GM12892 (cell line): Measurements from ENCODE around the gene ABCB10. TPM values are rescaled to one million over a fixed set of nuclear protein-coding genes. Genes with fewer than 3 reads are reported as not detected.
A peak's percentile ranks its signal among the peaks of the same experiment; 100 is the strongest.
"Not testable (repeated sequence)": the region's sequence is repeated elsewhere in the genome, so short reads cannot be mapped to it uniquely, and the experiment has no call there.

Source experiments
- DNase-seq: peaks from one replicate; pipeline ENCODE4 v3.0.0; 2011; ENCODE audit not compliant: insufficient read length
- FAIRE-seq: peaks from 2 replicates; lab custom pipeline; 2011; peaks lifted over from hg19 to GRCh38; lab: Jason Lieb, UNC
- POLR2A ChIP-seq: IDR thresholded peaks from 2 replicates; pipeline ENCODE4 v1.6.1; 2011; ENCODE audit warnings: low read depth, low read length, control low read depth
- POLR2AphosphoS5 ChIP-seq: IDR thresholded peaks from 2 replicates; pipeline ENCODE4 v1.6.1; 2011; ENCODE audit warnings: low read depth, low read length, control low read depth
- TAF1 ChIP-seq: IDR thresholded peaks from 2 replicates; pipeline ENCODE4 v1.6.1; 2011; ENCODE audit warnings: low read depth, mild to moderate bottlenecking, control low read depth, low read length, borderline replicate concordance
- polyA plus RNA-seq: library from polyadenylated mRNA; unstranded; fragments of >200 nt; gene quantifications from one replicate; pipeline ENCODE4 v1.2.1, GENCODE V29; 2012; ENCODE audit warnings: missing spikeins, inconsistent platforms; ENCODE audit not compliant: missing spikeins

Gene ABCB10
- 21.9 TPM for polyA plus RNA-seq

DNA sequence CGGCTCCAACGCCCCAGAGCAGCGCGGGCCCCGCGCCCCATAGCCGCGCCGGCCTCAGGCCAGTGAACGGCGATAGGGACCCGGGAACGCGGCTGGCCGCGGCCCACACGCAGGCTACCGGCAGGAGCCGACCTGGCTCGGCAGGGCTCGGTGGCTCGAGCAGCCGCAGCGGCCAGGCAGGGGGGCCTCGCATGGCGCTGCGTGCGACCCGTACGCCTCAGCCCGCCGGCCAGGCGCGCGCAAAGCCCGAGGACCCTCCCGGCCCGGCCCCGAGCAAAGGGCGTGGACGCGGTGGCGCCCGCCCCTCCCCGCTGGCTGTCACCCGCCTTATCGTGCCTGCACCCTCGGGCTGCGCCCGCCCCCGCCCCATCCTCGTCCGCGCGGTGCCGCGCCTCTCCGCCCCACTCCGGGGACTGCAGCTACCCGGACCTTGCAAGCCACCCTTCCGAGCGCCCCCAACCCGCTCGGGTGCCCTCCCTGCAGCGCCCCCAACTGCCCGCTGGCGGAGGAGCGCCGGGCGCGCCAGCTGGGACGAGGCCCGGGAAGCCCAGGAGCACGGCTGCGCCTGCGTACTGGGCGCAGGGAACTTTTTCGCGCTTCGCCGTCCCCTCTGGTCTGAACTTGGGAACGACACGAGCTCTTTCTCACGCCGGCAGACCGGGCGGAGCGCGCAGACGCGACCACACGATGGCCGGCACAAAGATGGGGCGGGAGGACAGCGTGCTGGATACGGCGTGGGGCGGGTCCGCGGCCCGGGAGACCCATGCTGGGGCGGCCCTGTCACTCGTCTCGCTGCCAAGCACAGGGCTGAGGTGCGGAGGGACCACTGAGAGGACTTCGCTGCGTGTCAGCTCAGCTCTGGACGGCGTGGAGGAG, at the start of gene ABCB10:
Gene ABCB10, minus strand, starts transcription at position 248 of the 876 bp plus-strand sequence. Its CDS starts 55 bp downstream, at position 193.
- FAIRE-seq (peak; percentile 95), DNase-seq (peak; percentile 87)
- TF ChIP-seq POLR2AphosphoS5 (peak; percentile 36; the same call in 1 of the 2 replicates), POLR2A (no peak; the same call in 1 of the 2 replicates)

DNA sequence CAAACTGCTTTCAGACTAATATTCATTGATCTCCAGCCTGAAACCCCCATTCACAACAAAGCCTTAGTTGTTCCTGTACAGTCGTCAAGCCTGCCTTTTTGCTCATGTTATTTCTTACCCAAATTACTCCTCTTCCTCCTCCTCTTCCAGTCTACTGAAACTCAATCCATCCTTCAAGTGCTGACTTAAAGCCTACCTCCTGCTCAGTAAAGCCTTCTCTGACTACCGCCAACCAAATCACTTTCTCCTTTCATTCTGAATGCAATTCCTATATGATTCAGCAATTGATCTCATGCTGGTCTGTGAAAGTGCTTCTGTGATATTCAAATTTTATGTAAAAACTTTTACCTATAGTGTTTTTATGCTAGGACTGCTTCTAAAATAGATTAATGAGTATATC, 48.9 kb upstream of the ABCB10 start:
- TF ChIP-seq POLR2A (no peak), TAF1 (no peak), POLR2AphosphoS5 (no peak)
- FAIRE-seq = no peak
- DNase-seq = no peak

- DNase-seq = no peak
- FAIRE-seq = no peak
- TF ChIP-seq POLR2A = no peak
- no peak for TF ChIP-seq POLR2AphosphoS5
- TF ChIP-seq TAF1 = no peak
Measured at GRCh38 chr1:229603371-229604005, 45.0 kb upstream of the ABCB10 start.

- DNase-seq = no peak
- no peak for TF ChIP-seq TAF1
- TF ChIP-seq POLR2A = no peak
- no peak for TF ChIP-seq POLR2AphosphoS5
- peak; percentile 24 for FAIRE-seq
Measured at GRCh38 chr1:229600229-229600628, 41.7 kb upstream of the ABCB10 start.

GRCh38 chr1:229599218-229599954, 40.9 kb upstream of the ABCB10 start:
- FAIRE-seq (no peak), DNase-seq (no peak)
- TF ChIP-seq POLR2AphosphoS5 (no peak), POLR2A (no peak), TAF1 (no peak)

- no peak for TF ChIP-seq POLR2AphosphoS5
- no peak for TF ChIP-seq TAF1
- no peak for TF ChIP-seq POLR2A
- DNase-seq = no peak
- no peak for FAIRE-seq
Measured at GRCh38 chr1:229597877-229598276, 39.4 kb upstream of the ABCB10 start.

- TF ChIP-seq POLR2AphosphoS5 (no peak), POLR2A (no peak), TAF1 (no peak)
- FAIRE-seq (no peak), DNase-seq (no peak)
Measured at GRCh38 chr1:229596925-229597699, 38.6 kb upstream of the ABCB10 start.

DNA sequence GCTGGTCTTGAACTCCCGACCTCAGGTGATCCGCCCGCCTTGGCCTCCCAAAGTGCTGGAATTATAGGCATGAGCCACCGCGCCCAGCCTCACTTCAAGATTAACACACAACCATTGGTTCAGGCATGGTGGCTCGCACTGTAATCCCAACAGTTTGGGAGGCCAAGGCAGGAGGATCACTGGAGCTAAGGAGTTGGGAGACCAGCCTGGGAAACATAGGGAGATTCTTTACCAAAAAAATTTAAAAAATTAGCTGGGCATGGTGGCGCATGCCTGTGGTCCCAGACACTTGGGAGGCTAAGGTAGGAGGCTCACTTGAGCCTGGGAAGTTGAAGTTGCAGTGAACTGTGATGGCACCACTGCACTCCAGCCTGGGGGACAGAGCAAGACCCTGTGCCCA, 37.4 kb upstream of the ABCB10 start:
- FAIRE-seq, DNase-seq: not testable (repeated sequence)

GRCh38 chr1:229594227-229595008, 35.9 kb upstream of the ABCB10 start:
- TF ChIP-seq POLR2AphosphoS5 (no peak), POLR2A (no peak), TAF1 (no peak)
- FAIRE-seq = no peak
- DNase-seq = no peak

DNA sequence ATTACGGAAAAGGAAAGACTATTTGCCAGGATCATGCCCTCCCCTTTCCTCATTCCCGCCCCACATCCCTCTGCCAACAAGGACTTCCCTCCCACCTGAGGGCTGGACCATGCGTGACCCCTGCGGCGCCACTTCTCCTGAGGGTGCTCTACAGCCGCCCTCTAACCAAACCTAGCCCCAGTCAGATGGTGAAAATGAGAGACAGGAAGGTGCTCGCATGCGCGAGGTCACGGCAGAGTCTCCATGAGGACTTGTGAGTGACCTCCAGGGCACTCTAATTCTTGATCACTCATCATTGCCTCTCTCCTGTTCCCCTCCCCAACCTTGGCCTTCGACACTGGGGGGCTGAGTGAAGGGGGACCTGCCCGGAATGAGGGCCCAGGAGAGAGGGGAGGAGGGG, 35.3 kb upstream of the ABCB10 start:
- DNase-seq (no peak), FAIRE-seq (no peak)
- TF ChIP-seq POLR2AphosphoS5 (no peak), TAF1 (no peak), POLR2A (no peak)

DNA sequence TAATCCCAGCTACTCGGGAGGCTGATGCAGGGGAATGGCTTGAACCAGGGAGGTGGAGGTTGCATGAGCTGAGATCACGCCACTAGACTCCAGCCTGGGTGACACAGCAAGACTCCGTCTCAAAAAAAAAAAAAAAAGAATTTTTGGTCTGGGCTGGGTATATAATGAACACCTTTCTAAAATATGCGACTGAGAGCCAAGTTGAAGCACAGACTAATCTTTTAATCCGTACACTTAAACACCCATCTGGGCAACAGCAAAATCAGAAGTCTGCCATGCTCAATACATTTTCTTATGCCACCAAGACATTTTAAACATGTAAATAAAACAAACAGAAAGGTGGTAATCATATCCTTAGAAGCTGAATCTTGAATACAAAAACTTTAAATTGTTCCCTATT, 31.6 kb upstream of the ABCB10 start:
- no peak for FAIRE-seq
- TF ChIP-seq TAF1 = no peak
- TF ChIP-seq POLR2A = no peak
- TF ChIP-seq POLR2AphosphoS5 = no peak
- DNase-seq = no peak
